ENCODE measurements around the gene GNL1. TPM values are rescaled to one million over a fixed set of nuclear protein-coding genes. Genes with fewer than 3 reads are reported as not detected.

GNL1 gene
- total and polyA plus RNA-seq, 2 donors (not counting 3 experiments of a cell fraction or from before 2014, with no cell fraction given), result 58.4 to 87.3 TPM

- no peak overlapping the region for H3K27ac ChIP-seq (ENCODE audit: insufficient read depth, low read depth, low read length)
- H3K27me3 ChIP-seq (ENCODE audit: control insufficient read depth in 2 of 2, insufficient read depth in 2 of 2, low read length in 2 of 2), result no peaks in the 10 kb centered on the region
- TF ChIP-seq MAX (IDR thresholded peaks at IDR 0.05; ENCODE audit: insufficient read depth, insufficient read length) (no peak), GATA2 (IDR thresholded peaks at IDR 0.05; ENCODE audit: insufficient read depth, insufficient read length, low read depth, low read length) (no peak), JUN (IDR thresholded peaks at IDR 0.05; ENCODE audit: borderline replicate concordance, insufficient read depth, insufficient read length, low read depth) (no peak), MYC (IDR thresholded peaks at IDR 0.05; ENCODE audit: low read depth, low read length) (no peak), FOS (IDR thresholded peaks at IDR 0.05; ENCODE audit: borderline replicate concordance, insufficient read depth, low read length) (no peak), POLR2A (IDR thresholded peaks at IDR 0.05; ENCODE audit: low read depth, low read length) (peak; percentile 20), CTCF (IDR thresholded peaks at IDR 0.05; ENCODE audit: extremely low read depth in 1 of 2, insufficient read depth in 1 of 2, low read depth in 1 of 2, low read length in 2 of 2) (no peak), POLR2AphosphoS5 (IDR thresholded peaks at IDR 0.05; ENCODE audit: insufficient read depth, low read depth, low read length) (peak; percentile 37), EZH2 (IDR thresholded peaks at IDR 0.05; ENCODE audit: borderline replicate concordance, low read depth, low read length, severe bottlenecking) (no peak)
- no peak overlapping the region for H3K9ac ChIP-seq (replicated peaks; ENCODE audit: extremely low read depth, insufficient read depth, low read length)
- CTCF ChIA-PET, result interaction anchor here (0.5 to 8.8 kb wide), 10 partner anchors 10 to 487 kb away, joined by 3 to 149 read pairs (median 4); no protein-coding TSS in a partner anchor
- POLR2A ChIA-PET, result interaction anchor here (6.2 kb wide), 1 partner anchor 13 kb away, joined by 63 read pairs; no protein-coding TSS in a partner anchor
- FAIRE-seq (no peak), DNase-seq (ENCODE audit: low read depth, low spot score) (no peak)
- H3K9me3 ChIP-seq (replicated peaks; ENCODE audit: control insufficient read depth, insufficient read depth, low read length), result no peaks in the 10 kb centered on the region
- TSS peak; percentile 24 for BruUV-seq (replicated peaks)
- H3K4me2 ChIP-seq (ENCODE audit: insufficient read depth, low read length), result no peak overlapping the region
- intact Hi-C loops (cut with micrococcal nuclease) (no loop called here), dilution Hi-C loops (cut with MboI; ENCODE audit: extremely low pct_ligation_motif_present, low sequenced_read_pairs) (no loop called here)
- peaks cover 8% of the 10 kb centered on the region for H3K4me1 ChIP-seq (ENCODE audit: control insufficient read depth, extremely low read depth, insufficient read depth, low read length)
- peaks cover 34 to 48% of the 10 kb centered on the region in 2 experiments for H3K36me3 ChIP-seq (ENCODE audit: control insufficient read depth in 2 of 2, extremely low read depth in 1 of 2, insufficient read depth in 2 of 2, low read length in 2 of 2)
- no peak overlapping the region for H2AFZ ChIP-seq (ENCODE audit: low read depth, low read length)
- H3K79me2 ChIP-seq (ENCODE audit: control insufficient read depth, insufficient read depth, low read length), result no peaks in the 10 kb centered on the region
- no peaks in the 10 kb centered on the region for H4K20me1 ChIP-seq (replicated peaks; ENCODE audit: control insufficient read depth, extremely low read depth, insufficient read depth, low read length)
- no peaks in the 10 kb centered on the region for H3K9me1 ChIP-seq (replicated peaks; ENCODE audit: control insufficient read depth, extremely low read depth, insufficient read depth, low read length)
- H3K4me3 ChIP-seq (replicated peaks in 1 of 3; ENCODE audit: insufficient read depth in 1 of 3, low read depth in 1 of 3, low read length in 3 of 3), result no peak overlapping the region
These were observed 44.2 kb upstream of the GNL1 start for GRCh38 chr6:30600451-30600961.
